ENCODE data around the gene EPHB6. TPM values are rescaled to one million over a fixed set of nuclear protein-coding genes. Genes with fewer than 3 reads are reported as not detected.

Gene EPHB6
- total RNA-seq, 1 donor from 2014 or later = 15.9 TPM

DNA sequence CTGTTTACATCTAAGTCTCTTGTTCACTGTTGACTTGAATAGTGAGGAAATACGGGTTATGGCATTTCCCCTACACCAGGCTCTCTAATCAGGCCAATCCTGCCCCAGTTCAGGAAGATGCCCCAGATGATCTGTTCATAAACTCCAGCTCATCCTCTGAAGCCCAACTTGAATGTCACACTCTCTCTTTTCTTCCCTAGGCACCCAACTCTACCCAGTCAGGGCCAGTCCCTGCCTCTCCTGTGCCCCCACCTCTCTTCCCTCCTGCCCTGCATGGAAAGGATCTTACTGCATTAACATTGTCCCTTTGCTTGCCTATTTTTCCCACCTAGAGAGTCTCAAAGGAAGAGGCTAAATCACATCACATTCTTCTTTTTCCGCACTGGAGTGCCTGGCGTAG lies 41.3 kb downstream of the EPHB6 start:
- no peak for DNase-seq

GRCh38 chr7:142896741-142897379 lies 42.0 kb downstream of the EPHB6 start:
- no peak for DNase-seq

DNA sequence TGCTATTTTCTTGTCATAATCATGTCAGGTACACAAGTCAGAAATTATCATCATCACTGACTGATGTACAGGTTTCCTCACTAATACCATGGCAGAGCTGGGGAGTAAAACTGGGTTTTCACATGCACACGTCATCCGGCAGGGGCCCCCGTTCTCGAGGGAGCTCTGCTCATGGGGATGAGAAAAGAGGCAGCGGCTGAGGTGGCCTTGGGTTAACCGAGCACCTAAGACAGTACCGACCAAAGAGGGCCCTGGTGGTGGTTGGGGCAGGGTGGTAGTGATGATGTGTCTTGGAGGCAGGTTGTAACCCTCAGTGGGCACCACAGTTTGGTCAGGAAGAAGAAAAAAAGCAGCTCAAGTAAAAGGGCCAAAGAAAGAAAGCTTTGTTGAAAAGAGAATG lies 42.8 kb downstream of the EPHB6 start:
- DNase-seq = no peak

- no peak for DNase-seq
Measured at GRCh38 chr7:142898377-142899170, 43.7 kb downstream of the EPHB6 start.

DNA sequence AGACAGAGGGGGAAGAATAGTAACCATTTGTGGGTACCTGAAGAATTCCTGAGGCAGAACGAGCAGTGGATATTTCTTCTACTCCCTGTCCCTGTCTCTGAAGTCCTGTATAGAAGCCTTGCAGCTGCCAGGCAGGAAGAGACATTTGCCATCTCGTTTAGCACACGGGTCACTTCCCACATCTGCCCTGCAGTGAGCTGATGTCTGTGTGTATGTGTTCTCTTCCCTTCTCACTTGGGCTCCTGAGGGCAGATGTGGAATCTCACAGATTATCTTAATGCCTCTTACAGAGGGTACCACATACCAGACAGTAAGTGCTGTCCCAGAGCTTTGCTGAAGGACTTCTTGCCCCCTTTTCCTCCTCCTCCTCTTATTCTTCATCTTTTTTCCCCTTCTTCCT lies 44.8 kb downstream of the EPHB6 start:
- no peak for DNase-seq

- no peak for DNase-seq
Measured at GRCh38 chr7:142901426-142902259, 46.8 kb downstream of the EPHB6 start.

DNA sequence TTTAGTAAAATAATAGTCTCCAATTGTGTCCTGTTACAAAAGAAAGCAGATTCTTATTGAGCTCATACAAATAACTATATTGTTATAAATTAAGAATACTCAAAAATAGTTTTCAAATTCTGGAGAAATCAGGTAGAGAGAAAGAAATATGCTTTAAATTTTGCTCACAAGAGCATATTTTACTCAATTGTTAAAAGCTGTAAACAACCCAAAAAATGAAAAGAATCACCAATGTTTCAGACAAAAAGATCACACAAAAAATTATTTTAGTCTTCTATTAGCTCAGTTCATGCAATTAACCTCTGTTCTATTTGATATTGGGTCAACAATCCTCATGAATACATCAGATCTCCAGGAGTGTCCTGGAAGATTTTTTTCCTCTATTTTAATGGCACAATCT lies 49.3 kb downstream of the EPHB6 start:
- DNase-seq = no peak

- no peak for DNase-seq
Measured at GRCh38 chr7:142905759-142906158, 50.9 kb downstream of the EPHB6 start.

GRCh38 chr7:142906643-142907042 lies 51.8 kb downstream of the EPHB6 start:
- no peak for DNase-seq

- DNase-seq = no peak
Measured at GRCh38 chr7:142908290-142908689, 53.4 kb downstream of the EPHB6 start.

GRCh38 chr7:142908921-142909890 lies 54.3 kb downstream of the EPHB6 start:
- no peak for DNase-seq

DNA sequence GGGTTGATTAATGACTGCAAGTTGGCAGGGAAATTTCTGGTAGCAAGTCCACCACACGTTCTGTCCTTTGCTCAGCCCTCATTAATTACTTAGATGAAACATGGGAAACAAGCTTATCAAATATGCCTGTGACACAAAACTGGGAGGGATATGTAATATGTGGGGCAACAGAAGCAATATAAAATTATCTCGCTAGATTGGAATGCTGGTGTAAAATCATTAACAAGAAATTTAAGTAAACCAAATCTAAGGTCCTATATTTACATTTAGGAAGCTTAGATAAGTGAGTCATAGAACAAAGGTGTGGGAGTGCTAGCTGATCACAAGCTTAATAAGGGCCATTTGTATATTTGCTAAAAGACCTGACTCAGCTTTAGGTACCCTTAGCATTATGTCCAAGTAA lies 55.2 kb downstream of the EPHB6 start:
- DNase-seq = no peak

GRCh38 chr7:142910481-142910880 lies 55.6 kb downstream of the EPHB6 start:
- no peak for DNase-seq

GRCh38 chr7:142913051-142913450 lies 58.2 kb downstream of the EPHB6 start:
- DNase-seq = no peak

GRCh38 chr7:142913566-142913965 lies 58.7 kb downstream of the EPHB6 start:
- DNase-seq = no peak

- no peak for DNase-seq
Measured at GRCh38 chr7:142914121-142914520, 59.2 kb downstream of the EPHB6 start.

- no peak for DNase-seq
Measured at GRCh38 chr7:142915315-142915714, 60.4 kb downstream of the EPHB6 start.

DNA sequence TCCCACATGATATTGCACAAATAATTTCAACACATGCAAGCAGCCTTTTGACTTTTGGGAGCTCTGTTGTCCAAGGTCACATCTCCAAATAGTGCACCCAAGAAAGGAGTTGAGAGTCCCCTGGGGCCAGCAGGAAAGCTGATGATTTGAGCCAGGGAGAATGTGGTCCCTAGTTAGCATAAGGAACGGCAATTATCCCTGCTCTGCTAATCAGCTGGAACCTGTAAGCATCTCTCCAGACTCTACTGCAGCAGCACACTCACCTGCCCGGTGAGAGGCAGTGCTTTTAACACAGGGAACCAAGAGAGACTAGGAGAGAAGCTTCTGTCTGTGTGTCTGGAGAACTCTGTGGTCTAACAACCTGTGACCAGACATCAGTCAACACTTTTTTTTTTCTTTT lies 61.6 kb downstream of the EPHB6 start:
- no peak for DNase-seq

DNA sequence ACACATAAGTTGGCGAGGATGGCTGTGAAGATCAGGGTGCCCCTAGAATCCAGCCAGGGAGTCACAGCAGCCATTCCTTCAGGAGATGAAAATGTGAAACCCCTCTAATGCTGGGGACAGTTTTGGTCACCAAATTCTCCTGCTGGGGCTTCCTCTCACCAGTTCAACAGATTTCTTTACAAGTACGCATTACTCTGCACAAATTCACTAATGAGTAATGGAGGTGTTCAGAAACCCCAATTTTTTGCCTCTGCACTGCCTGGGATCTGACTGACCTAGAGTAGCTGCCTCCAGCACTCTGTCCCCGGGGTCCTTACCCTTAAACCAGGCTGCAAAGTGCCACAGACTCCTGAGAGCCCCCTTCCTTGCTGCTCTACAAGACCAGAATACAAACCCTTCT lies 62.6 kb downstream of the EPHB6 start:
- DNase-seq = no peak

GRCh38 chr7:142918901-142919300 lies 64.0 kb downstream of the EPHB6 start:
- no peak for DNase-seq

DNA sequence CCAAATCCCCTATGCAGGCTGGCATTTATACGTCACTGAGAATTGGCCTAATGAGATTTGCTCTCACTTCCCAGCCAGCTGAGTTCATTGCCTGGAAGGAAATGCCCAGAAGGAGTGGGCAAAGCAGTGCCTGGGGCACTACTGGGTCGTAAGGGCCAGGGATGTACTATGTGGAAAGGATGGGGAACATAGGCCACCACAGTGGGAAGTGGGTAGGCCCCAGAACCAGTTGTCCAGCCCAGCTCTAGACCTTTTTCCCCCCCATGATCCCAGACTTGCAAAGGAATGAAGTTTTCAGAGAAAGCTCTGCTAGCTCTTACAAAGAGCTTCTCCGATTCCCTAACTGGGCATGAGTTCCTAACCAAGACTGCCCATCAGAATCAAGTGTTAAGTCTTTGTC lies 64.8 kb downstream of the EPHB6 start:
- DNase-seq = no peak

Data from tongue (tissue), 2 donors.